Endometrium (tissue), 2 donors: ENCODE data around the gene IVNS1ABP.
"Not testable (repeated sequence)": the region's sequence is repeated elsewhere in the genome, so short reads cannot be mapped to it uniquely, and the experiment has no call there.

Experiments used
- FAIRE-seq: peaks from 2 replicates; lab custom pipeline; 2012; peaks lifted over from hg19 to GRCh38; lab: Jason Lieb, UNC
- donor health status: control.
- donor health status: control.

The IVNS1ABP gene

GRCh38 chr1:185328255-185328654 lies 11.2 kb upstream of the IVNS1ABP start:
- no peak for FAIRE-seq

GRCh38 chr1:185325413-185325812 lies 8.4 kb upstream of the IVNS1ABP start:
- FAIRE-seq, result no peak

- FAIRE-seq, result no peak
Observed at GRCh38 chr1:185324118-185324517, 7.1 kb upstream of the IVNS1ABP start.

- FAIRE-seq, result no peak
Observed at GRCh38 chr1:185322636-185323035, 5.6 kb upstream of the IVNS1ABP start.

- FAIRE-seq, result not testable (repeated sequence)
Observed at GRCh38 chr1:185321653-185322221, 4.7 kb upstream of the IVNS1ABP start.

GRCh38 chr1:185321104-185321503 lies 4.1 kb upstream of the IVNS1ABP start:
- not testable (repeated sequence) for FAIRE-seq

GRCh38 chr1:185319139-185319475 lies 2.1 kb upstream of the IVNS1ABP start:
- FAIRE-seq, result no peak

GRCh38 chr1:185318431-185319138 lies 1.5 kb upstream of the IVNS1ABP start:
- no peak for FAIRE-seq

GRCh38 chr1:185317886-185318310 lies 855 bp upstream of the IVNS1ABP start:
- FAIRE-seq, result no peak

- no peak for FAIRE-seq
Observed at GRCh38 chr1:185316163-185317033, 645 bp downstream of the IVNS1ABP start.

- FAIRE-seq, result no peak
Observed at GRCh38 chr1:185315445-185316071, 1.5 kb downstream of the IVNS1ABP start.

- no peak for FAIRE-seq
Observed at GRCh38 chr1:185314411-185314810, 2.6 kb downstream of the IVNS1ABP start.

GRCh38 chr1:185312361-185313138 lies 4.5 kb downstream of the IVNS1ABP start:
- no peak for FAIRE-seq

- no peak for FAIRE-seq
Observed at GRCh38 chr1:185311589-185312225, 5.3 kb downstream of the IVNS1ABP start.

GRCh38 chr1:185309566-185309965 lies 7.5 kb downstream of the IVNS1ABP start:
- FAIRE-seq, result no peak

- FAIRE-seq, result no peak
Observed at GRCh38 chr1:185308126-185308525, 8.9 kb downstream of the IVNS1ABP start.

- FAIRE-seq, result no peak
Observed at GRCh38 chr1:185305419-185305818, 11.6 kb downstream of the IVNS1ABP start.

GRCh38 chr1:185300152-185300551 lies 16.9 kb downstream of the IVNS1ABP start:
- no peak for FAIRE-seq

- FAIRE-seq, result no peak
Observed at GRCh38 chr1:185297982-185298381, 19.1 kb downstream of the IVNS1ABP start.

- no peak for FAIRE-seq
Observed at GRCh38 chr1:185295091-185295490, 22.0 kb downstream of the IVNS1ABP start.

- FAIRE-seq, result no peak
Observed at GRCh38 chr1:185293967-185294542, 23.0 kb downstream of the IVNS1ABP start.
